ENCODE results near the gene AKNA.
A peak's percentile ranks its signal among the peaks of the same experiment; 100 is the strongest.

GRCh38 chr9:114343471-114344187, 44.2 kb downstream of the AKNA start:
- TF ChIP-seq CTCF (IDR thresholded peaks at IDR 0.05), result no peak
- peak; percentile 75 to 91 (median 83) for TF ChIP-seq POLR2AphosphoS5 (IDR thresholded peaks at IDR 0.05)
